K562 (cell line): ENCODE results near the gene CELSR3. TPM values are rescaled to one million over a fixed set of nuclear protein-coding genes. Genes with fewer than 3 reads are reported as not detected.

Source experiments
- POLR2AphosphoS5 ChIP-seq: IDR thresholded peaks from 2 replicates; pipeline ENCODE4 v1.6.1; 2011; ENCODE audit warnings: mild to moderate bottlenecking, low read depth, low read length, moderate library complexity; ENCODE audit not compliant: control insufficient read depth, insufficient read depth
- POLR2B ChIP-seq: fragments of 450-650 bp; IDR thresholded peaks from 2 replicates; pipeline ENCODE4 v1.6.1; 2018; ENCODE audit warnings: low read depth; ENCODE audit not compliant: partially characterized antibody
- PTBP1 ChIP-seq: fragments of 200-400 bp; formaldehyde crosslinking; IDR thresholded peaks from 2 replicates; pipeline ENCODE4 v1.6.1; 2017; ENCODE audit warnings: low read depth, low read length
- SMAD1 ChIP-seq: fragments of 150-350 bp; IDR thresholded peaks from 2 replicates; pipeline ENCODE4 v1.6.1; 2014; ENCODE audit warnings: low read length, low read depth; ENCODE audit not compliant: partially characterized antibody
- ZNF143 ChIP-seq: sonication (generic); formaldehyde crosslinking; IDR thresholded peaks from 2 replicates; pipeline ENCODE4 v1.9.0; 2022; ENCODE audit warnings: mild to moderate bottlenecking, missing genetic modification reagents
- ZNF561 ChIP-seq: fragments of 450-650 bp; formaldehyde crosslinking; conservative IDR thresholded peaks from 2 replicates; pipeline ENCODE4 v1.4.0; 2020; ENCODE audit warnings: mild to moderate bottlenecking, moderate library complexity
- ZNF717 ChIP-seq: fragments of 250-450 bp; sonication (Bioruptor Pico); IDR thresholded peaks from 2 replicates; pipeline ENCODE4 v1.5.0; 2021
- ZNF75A ChIP-seq: fragments of 450-650 bp; formaldehyde crosslinking; IDR thresholded peaks from 2 replicates; pipeline ENCODE4 v1.4.0; 2020; ENCODE audit warnings: mild to moderate bottlenecking
- ZNF785 ChIP-seq: fragments of 250-450 bp; sonication (Bioruptor Pico); IDR thresholded peaks from 2 replicates; pipeline ENCODE4 v1.4.0; 2020; ENCODE audit warnings: mild to moderate bottlenecking
- polyA plus RNA-seq, 8 experiments: library from polyadenylated mRNA; depleted of rRNA in 4 of 8; stranded (reverse) in 5 of 8; unstranded in 3 of 8; fragments of >200 nt; fragmentation: Nextera tagmentation in 2 of 8; fragmentation: Illumina TruSeq in 1 of 8; extraction: Ambion mirVana in 2 of 8; extraction: Trizol in 1 of 8; gene quantifications; 2 replicates each; pipeline versions ENCODE4 v1.2.1 to v1.2.3, GENCODE V29; 2011 to 2014; ENCODE audit warnings: inconsistent platforms in 1 of 8, missing spikeins in 1 of 8
- total RNA-seq, 7 experiments: library from RNA; depleted of rRNA in 6 of 7; stranded (reverse); fragments of >200 nt in 6 of 7; fragmentation: Illumina TruSeq in 2 of 7; extraction: Trizol in 2 of 7; gene quantifications; 2 replicates each; pipeline versions ENCODE4 v1.2.1 to v1.2.3, GENCODE V29; 2011 to 2021; ENCODE audit warnings: low replicate concordance in 1 of 7
- TF ChIP-seq, protein P1 (sequence below), 2 experiments: fragments of 450-650 bp in 1 of 2; sonication (generic) in 1 of 2; formaldehyde crosslinking in 1 of 2; IDR thresholded peaks; 2 replicates each; pipeline versions ENCODE4 v1.7.1 to v1.9.0; 2016 to 2022; ENCODE audit warnings: inconsistent platforms in 1 of 2, mild to moderate bottlenecking in 1 of 2, missing genetic modification reagents in 1 of 2
- TF ChIP-seq, protein P2 (sequence below): sonication (generic); formaldehyde crosslinking; IDR thresholded peaks from 2 replicates; pipeline ENCODE4 v1.9.0; 2022; ENCODE audit warnings: mild to moderate bottlenecking, missing genetic modification reagents
- TF ChIP-seq, protein P3 (sequence below): sonication (generic); formaldehyde crosslinking; IDR thresholded peaks from 2 replicates; pipeline ENCODE4 v1.8.1; 2022; ENCODE audit warnings: missing genetic modification reagents
- TF ChIP-seq, protein P4 (sequence below): IDR thresholded peaks from 2 replicates; pipeline ENCODE4 v1.6.1; 2011; ENCODE audit not compliant: insufficient read length; ENCODE audit errors: extremely low read depth
- TF ChIP-seq, protein P5 (sequence below): conservative IDR thresholded peaks from 2 replicates; pipeline ENCODE4 v1.6.1; 2011; ENCODE audit warnings: low read depth, mild to moderate bottlenecking, low read length; ENCODE audit not compliant: control insufficient read depth

Gene CELSR3
- total and polyA plus RNA-seq, 9 of the 15 experiments (the other 6 are each of a cell fraction or from before 2014, with no cell fraction given), result 0.10 to 2.7 (median 0.76) TPM

DNA sequence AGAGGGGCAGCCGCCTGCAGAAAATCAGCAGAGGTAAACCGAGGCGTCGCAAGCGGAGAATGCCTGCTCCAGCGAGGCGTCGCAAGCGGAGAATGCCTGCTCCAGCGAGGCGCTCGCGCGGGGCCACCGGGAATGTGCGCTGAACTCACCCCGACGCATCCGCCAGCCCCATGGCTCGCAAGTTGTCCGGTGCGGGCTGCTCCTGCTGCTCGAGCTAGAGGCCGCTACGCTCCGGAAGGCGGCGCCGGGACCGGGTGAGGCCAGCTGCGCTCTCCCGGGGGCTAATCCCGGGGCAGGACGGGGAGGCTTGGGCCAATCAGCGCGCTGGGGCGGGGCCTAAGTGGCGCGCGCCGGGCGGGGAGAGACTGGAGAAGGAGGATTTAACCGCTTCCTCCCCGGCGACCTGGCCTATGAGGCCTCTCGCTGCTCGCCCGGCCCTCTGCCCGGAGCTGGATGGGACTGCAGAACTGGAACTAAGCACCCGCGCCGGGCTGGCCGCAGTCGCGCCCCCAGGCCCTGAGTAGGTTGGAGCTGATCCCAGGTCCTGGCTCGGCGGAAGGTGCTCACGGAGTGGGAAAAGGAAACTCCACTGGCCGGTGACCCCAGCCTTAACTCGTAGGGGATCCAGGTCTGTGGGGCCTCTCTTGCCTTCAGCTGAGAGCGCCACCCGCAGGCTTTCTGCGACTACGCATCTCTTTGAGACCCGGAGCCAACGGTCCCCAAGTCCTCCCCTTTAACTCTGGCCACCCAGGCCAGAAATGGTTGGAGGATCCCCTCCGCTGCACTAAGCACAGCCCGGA, 27.3 kb downstream of the CELSR3 start, which contains the start of gene SLC26A6 (continued):
- TF ChIP-seq, protein P1, sequence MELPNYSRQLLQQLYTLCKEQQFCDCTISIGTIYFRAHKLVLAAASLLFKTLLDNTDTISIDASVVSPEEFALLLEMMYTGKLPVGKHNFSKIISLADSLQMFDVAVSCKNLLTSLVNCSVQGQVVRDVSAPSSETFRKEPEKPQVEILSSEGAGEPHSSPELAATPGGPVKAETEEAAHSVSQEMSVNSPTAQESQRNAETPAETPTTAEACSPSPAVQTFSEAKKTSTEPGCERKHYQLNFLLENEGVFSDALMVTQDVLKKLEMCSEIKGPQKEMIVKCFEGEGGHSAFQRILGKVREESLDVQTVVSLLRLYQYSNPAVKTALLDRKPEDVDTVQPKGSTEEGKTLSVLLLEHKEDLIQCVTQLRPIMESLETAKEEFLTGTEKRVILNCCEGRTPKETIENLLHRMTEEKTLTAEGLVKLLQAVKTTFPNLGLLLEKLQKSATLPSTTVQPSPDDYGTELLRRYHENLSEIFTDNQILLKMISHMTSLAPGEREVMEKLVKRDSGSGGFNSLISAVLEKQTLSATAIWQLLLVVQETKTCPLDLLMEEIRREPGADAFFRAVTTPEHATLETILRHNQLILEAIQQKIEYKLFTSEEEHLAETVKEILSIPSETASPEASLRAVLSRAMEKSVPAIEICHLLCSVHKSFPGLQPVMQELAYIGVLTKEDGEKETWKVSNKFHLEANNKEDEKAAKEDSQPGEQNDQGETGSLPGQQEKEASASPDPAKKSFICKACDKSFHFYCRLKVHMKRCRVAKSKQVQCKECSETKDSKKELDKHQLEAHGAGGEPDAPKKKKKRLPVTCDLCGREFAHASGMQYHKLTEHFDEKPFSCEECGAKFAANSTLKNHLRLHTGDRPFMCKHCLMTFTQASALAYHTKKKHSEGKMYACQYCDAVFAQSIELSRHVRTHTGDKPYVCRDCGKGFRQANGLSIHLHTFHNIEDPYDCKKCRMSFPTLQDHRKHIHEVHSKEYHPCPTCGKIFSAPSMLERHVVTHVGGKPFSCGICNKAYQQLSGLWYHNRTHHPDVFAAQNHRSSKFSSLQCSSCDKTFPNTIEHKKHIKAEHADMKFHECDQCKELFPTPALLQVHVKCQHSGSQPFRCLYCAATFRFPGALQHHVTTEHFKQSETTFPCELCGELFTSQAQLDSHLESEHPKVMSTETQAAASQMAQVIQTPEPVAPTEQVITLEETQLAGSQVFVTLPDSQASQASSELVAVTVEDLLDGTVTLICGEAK (IDR thresholded peaks at IDR 0.05), result no peak
- TF ChIP-seq, protein P1 (CRISPR knock-in tag; IDR thresholded peaks at IDR 0.05), result no peak
- TF ChIP-seq SMAD1 (no peak), ZNF143 (CRISPR knock-in tag) (no peak), POLR2B (no peak), ZNF75A (no peak), ZNF717 (CRISPR knock-in tag) (no peak), PTBP1 (no peak), ZNF561 (CRISPR knock-in tag) (no peak), ZNF785 (CRISPR knock-in tag) (no peak), POLR2AphosphoS5 (no peak)
- TF ChIP-seq, protein P2, sequence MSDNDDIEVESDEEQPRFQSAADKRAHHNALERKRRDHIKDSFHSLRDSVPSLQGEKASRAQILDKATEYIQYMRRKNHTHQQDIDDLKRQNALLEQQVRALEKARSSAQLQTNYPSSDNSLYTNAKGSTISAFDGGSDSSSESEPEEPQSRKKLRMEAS, result no peak
- TF ChIP-seq, protein P3, sequence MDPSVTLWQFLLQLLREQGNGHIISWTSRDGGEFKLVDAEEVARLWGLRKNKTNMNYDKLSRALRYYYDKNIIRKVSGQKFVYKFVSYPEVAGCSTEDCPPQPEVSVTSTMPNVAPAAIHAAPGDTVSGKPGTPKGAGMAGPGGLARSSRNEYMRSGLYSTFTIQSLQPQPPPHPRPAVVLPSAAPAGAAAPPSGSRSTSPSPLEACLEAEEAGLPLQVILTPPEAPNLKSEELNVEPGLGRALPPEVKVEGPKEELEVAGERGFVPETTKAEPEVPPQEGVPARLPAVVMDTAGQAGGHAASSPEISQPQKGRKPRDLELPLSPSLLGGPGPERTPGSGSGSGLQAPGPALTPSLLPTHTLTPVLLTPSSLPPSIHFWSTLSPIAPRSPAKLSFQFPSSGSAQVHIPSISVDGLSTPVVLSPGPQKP (CRISPR knock-in tag), result no peak
- TF ChIP-seq, protein P4, sequence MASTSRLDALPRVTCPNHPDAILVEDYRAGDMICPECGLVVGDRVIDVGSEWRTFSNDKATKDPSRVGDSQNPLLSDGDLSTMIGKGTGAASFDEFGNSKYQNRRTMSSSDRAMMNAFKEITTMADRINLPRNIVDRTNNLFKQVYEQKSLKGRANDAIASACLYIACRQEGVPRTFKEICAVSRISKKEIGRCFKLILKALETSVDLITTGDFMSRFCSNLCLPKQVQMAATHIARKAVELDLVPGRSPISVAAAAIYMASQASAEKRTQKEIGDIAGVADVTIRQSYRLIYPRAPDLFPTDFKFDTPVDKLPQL, result no peak
- TF ChIP-seq, protein P5, sequence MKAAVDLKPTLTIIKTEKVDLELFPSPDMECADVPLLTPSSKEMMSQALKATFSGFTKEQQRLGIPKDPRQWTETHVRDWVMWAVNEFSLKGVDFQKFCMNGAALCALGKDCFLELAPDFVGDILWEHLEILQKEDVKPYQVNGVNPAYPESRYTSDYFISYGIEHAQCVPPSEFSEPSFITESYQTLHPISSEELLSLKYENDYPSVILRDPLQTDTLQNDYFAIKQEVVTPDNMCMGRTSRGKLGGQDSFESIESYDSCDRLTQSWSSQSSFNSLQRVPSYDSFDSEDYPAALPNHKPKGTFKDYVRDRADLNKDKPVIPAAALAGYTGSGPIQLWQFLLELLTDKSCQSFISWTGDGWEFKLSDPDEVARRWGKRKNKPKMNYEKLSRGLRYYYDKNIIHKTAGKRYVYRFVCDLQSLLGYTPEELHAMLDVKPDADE, result no peak
